Glutamatergic neuron (in vitro differentiated cells): ENCODE data around the gene ESRRG. TPM values are rescaled to one million over a fixed set of nuclear protein-coding genes. Genes with fewer than 3 reads are reported as not detected.

Source experiments
- DNase-seq: peaks from one replicate; pipeline ENCODE4 v3.0.0; 2022
- H3K27ac Mint-ChIP-seq: one replicate; pipeline ENCODE4 v1.8.0; 2020; ENCODE audit warnings: mild to moderate bottlenecking, mixed read lengths, inconsistent platforms; ENCODE audit not compliant: unreplicated experiment
- H3K27me3 Mint-ChIP-seq: one replicate; pipeline ENCODE4 v1.8.0; 2020; ENCODE audit warnings: mild to moderate bottlenecking, moderate library complexity, mixed read lengths, inconsistent platforms; ENCODE audit not compliant: unreplicated experiment
- H3K36me3 Mint-ChIP-seq: one replicate; pipeline ENCODE4 v1.8.0; 2020; ENCODE audit warnings: mild to moderate bottlenecking, mixed read lengths, inconsistent platforms; ENCODE audit not compliant: unreplicated experiment
- H3K4me1 Mint-ChIP-seq: one replicate; pipeline ENCODE4 v1.8.0; 2020; ENCODE audit warnings: mild to moderate bottlenecking, low read depth, mixed read lengths, inconsistent platforms; ENCODE audit not compliant: unreplicated experiment
- H3K4me3 Mint-ChIP-seq: one replicate; pipeline ENCODE4 v1.8.0; 2020; ENCODE audit warnings: mild to moderate bottlenecking, mixed read lengths, inconsistent platforms; ENCODE audit not compliant: unreplicated experiment
- H3K9me3 Mint-ChIP-seq: one replicate; pipeline ENCODE4 v1.8.0; 2020; ENCODE audit warnings: mild to moderate bottlenecking, moderate library complexity, mixed read lengths, inconsistent platforms; ENCODE audit not compliant: unreplicated experiment
- CTCF ChIP-seq: fragments of 200-600 bp; sonication (generic); IDR thresholded peaks from one replicate; pipeline ENCODE4 v1.5.0; 2021; ENCODE audit not compliant: partially characterized antibody, unreplicated experiment
- total RNA-seq: library from RNA; stranded (reverse); fragmentation: NEBNext Ultra II Directional; extraction: Animal tissue kit (Norgen Biotek cat#: 25700); gene quantifications from one replicate; pipeline ENCODE4 v1.2.1, GENCODE V29; 2021; ENCODE audit not compliant: unreplicated experiment

ESRRG gene
- total RNA-seq, 1 donor from 2014 or later = 9.0 TPM

- Mint-ChIP-seq H3K9me3 (no peaks in the 10 kb centered on the region), H3K4me1 (peaks cover 7% of the 10 kb centered on the region), H3K4me3 (no peak overlapping the region), H3K27me3 (no peaks in the 10 kb centered on the region), H3K27ac (no peak overlapping the region), H3K36me3 (no peaks in the 10 kb centered on the region)
- TF ChIP-seq CTCF = peak; percentile 50
- DNase-seq = no peak
Measured at GRCh38 chr1:216742625-216743024, 19.4 kb upstream of the ESRRG start.

- DNase-seq = no peak
- TF ChIP-seq CTCF = no peak
- peaks cover 7% of the 10 kb centered on the region for H3K4me1 Mint-ChIP-seq
- no peaks in the 10 kb centered on the region for H3K27me3 Mint-ChIP-seq
- no peak overlapping the region for H3K27ac Mint-ChIP-seq
- no peaks in the 10 kb centered on the region for H3K36me3 Mint-ChIP-seq
- no peak overlapping the region for H3K4me3 Mint-ChIP-seq
- H3K9me3 Mint-ChIP-seq = no peaks in the 10 kb centered on the region
Measured at GRCh38 chr1:216740331-216740730, 17.1 kb upstream of the ESRRG start.

GRCh38 chr1:216739793-216740192 lies 16.6 kb upstream of the ESRRG start:
- Mint-ChIP-seq H3K27me3 (no peaks in the 10 kb centered on the region), H3K36me3 (no peaks in the 10 kb centered on the region), H3K4me3 (no peak overlapping the region), H3K27ac (no peak overlapping the region), H3K4me1 (peaks cover 7% of the 10 kb centered on the region), H3K9me3 (no peaks in the 10 kb centered on the region)
- no peak for TF ChIP-seq CTCF
- no peak for DNase-seq

- no peak for DNase-seq
- Mint-ChIP-seq H3K27me3 (no peaks in the 10 kb centered on the region), H3K4me1 (no peaks in the 10 kb centered on the region), H3K27ac (no peak overlapping the region), H3K9me3 (no peaks in the 10 kb centered on the region), H3K36me3 (no peaks in the 10 kb centered on the region), H3K4me3 (no peak overlapping the region)
- no peak for TF ChIP-seq CTCF
Measured at GRCh38 chr1:216732121-216732520, 8.9 kb upstream of the ESRRG start.

- Mint-ChIP-seq H3K9me3 (no peaks in the 10 kb centered on the region), H3K4me1 (no peaks in the 10 kb centered on the region), H3K4me3 (no peak overlapping the region), H3K36me3 (no peaks in the 10 kb centered on the region), H3K27ac (no peak overlapping the region), H3K27me3 (no peaks in the 10 kb centered on the region)
- DNase-seq = no peak
- TF ChIP-seq CTCF = no peak
Measured at GRCh38 chr1:216731562-216731961, 8.3 kb upstream of the ESRRG start.
